Adipose tissue (tissue), 3 donors: ENCODE data around the gene TFDP1. TPM values are rescaled to one million over a fixed set of nuclear protein-coding genes. Genes with fewer than 3 reads are reported as not detected.
"Not testable (repeated sequence)": the region's sequence is repeated elsewhere in the genome, so short reads cannot be mapped to it uniquely, and the experiment has no call there.

Experiments
- H3K27ac ChIP-seq: one replicate; pipeline ENCODE4 v1.5.1; 2013; ENCODE audit warnings: low read depth, low read length
- WGBS, 3 donors: extraction: QIAGEN DNeasy Blood & Tissue Kit; methylation state at CpG; one replicate each; pipeline ENCODE4 v1.1.7; 2013; 5-methylcytosine and 5-hydroxymethylcytosine counted together
- polyA plus RNA-seq, 3 donors: library from polyadenylated mRNA; stranded (reverse); fragments of 200-250 nt; gene quantifications; one replicate each; pipeline ENCODE4 v1.2.3, GENCODE V29; 2013
- donor health status: healthy with polysubstance abuse.
- donor health status: Bipolar disorder and iron deficiency.
- donor health status: healthy.

Gene TFDP1
- polyA plus RNA-seq, 3 donors: 10.5 to 64.2 (median 33.2) TPM

- H3K27ac ChIP-seq: no peak overlapping the region
- WGBS, 3 donors: 94 to 97% (median 95%) methylated on average over 30 to 34 of the region's 34 CpGs
Measured at GRCh38 chr13:113605866-113606438, 21.4 kb downstream of the TFDP1 start.

GRCh38 chr13:113607056-113607888, 22.7 kb downstream of the TFDP1 start:
- WGBS, 3 donors: 58 to 88% (median 70%) methylated on average over 28 of the region's 28 CpGs
- H3K27ac ChIP-seq: no peak overlapping the region

- WGBS, 3 donors: 70 to 87% (median 78%) methylated on average over 25 of the region's 25 CpGs
- H3K27ac ChIP-seq: no peak overlapping the region
Measured at GRCh38 chr13:113607889-113608635, 23.5 kb downstream of the TFDP1 start.

GRCh38 chr13:113608967-113609533, 24.5 kb downstream of the TFDP1 start:
- WGBS, 3 donors: 71 to 90% (median 75%) methylated on average over 22 of the region's 22 CpGs
- no peak overlapping the region for H3K27ac ChIP-seq

GRCh38 chr13:113609616-113610015, 25.1 kb downstream of the TFDP1 start:
- no peak overlapping the region for H3K27ac ChIP-seq
- 93 to 95% (median 93%) methylated on average over 13 of the region's 13 CpGs for WGBS, 3 donors

- 93 to 97% (median 96%) methylated on average over 19 of the region's 19 CpGs for WGBS, 3 donors
- H3K27ac ChIP-seq: no peak overlapping the region
Measured at GRCh38 chr13:113610266-113610665, 25.7 kb downstream of the TFDP1 start.

- H3K27ac ChIP-seq: no peak overlapping the region
- WGBS, 3 donors: 96 to 98% (median 96%) methylated on average over 5 of the region's 5 CpGs
Measured at GRCh38 chr13:113611996-113612395, 27.4 kb downstream of the TFDP1 start.

- 90 to 96% (median 92%) methylated on average over 10 of the region's 10 CpGs for WGBS, 3 donors
- H3K27ac ChIP-seq: no peak overlapping the region
Measured at GRCh38 chr13:113612607-113613006, 28.1 kb downstream of the TFDP1 start.

GRCh38 chr13:113613789-113614379, 29.3 kb downstream of the TFDP1 start:
- WGBS, 3 donors: 96 to 97% (median 97%) methylated on average over 16 of the region's 16 CpGs
- H3K27ac ChIP-seq: no peak overlapping the region

GRCh38 chr13:113616281-113616906, 31.8 kb downstream of the TFDP1 start:
- no peak overlapping the region for H3K27ac ChIP-seq
- WGBS, 3 donors: 66 to 91% (median 71%) methylated on average over 20 of the region's 20 CpGs

- WGBS, 3 donors: 59 to 73% (median 70%) methylated on average over 18 of the region's 18 CpGs
Measured at GRCh38 chr13:113616991-113617749, 32.6 kb downstream of the TFDP1 start.

GRCh38 chr13:113617961-113618360, 33.4 kb downstream of the TFDP1 start:
- H3K27ac ChIP-seq: no peak overlapping the region
- 93 to 97% (median 93%) methylated on average over 5 of the region's 5 CpGs for WGBS, 3 donors

More at GRCh38 chr13:113616991-113617749, 32.6 kb downstream of the TFDP1 start:
- H3K27ac ChIP-seq: no peak overlapping the region

- 94 to 96% (median 96%) methylated on average over 7 of the region's 7 CpGs for WGBS, 3 donors
- H3K27ac ChIP-seq: no peak overlapping the region
Measured at GRCh38 chr13:113618455-113618854, 33.9 kb downstream of the TFDP1 start.

GRCh38 chr13:113620036-113620796, 35.7 kb downstream of the TFDP1 start:
- H3K27ac ChIP-seq: no peak overlapping the region
- 80 to 85% (median 84%) methylated on average over 14 to 15 of the region's 15 CpGs for WGBS, 3 donors

GRCh38 chr13:113621046-113621445, 36.5 kb downstream of the TFDP1 start:
- H3K27ac ChIP-seq: no peak overlapping the region
- 96 to 97% (median 97%) methylated on average over 15 of the region's 15 CpGs for WGBS, 3 donors

- 78 to 83% (median 80%) methylated on average over 13 of the region's 13 CpGs for WGBS, 3 donors
- H3K27ac ChIP-seq: not testable (repeated sequence)
Measured at GRCh38 chr13:113621498-113621897, 36.9 kb downstream of the TFDP1 start.
